Measurements from ENCODE around the gene KCNH2.

Gene KCNH2

GRCh38 chr7:151020231-151020630 lies 42.1 kb upstream of the KCNH2 start:
- TF ChIP-seq CTCF (IDR thresholded peaks at IDR 0.05), result no peak
- Histone ChIP-seq H3K4me3 (no peak overlapping the region), H3K27ac (no peak overlapping the region)
- no peak for DNase-seq (ENCODE audit: low spot score)

- no peak for DNase-seq (ENCODE audit: low spot score)
- H3K4me3 ChIP-seq, result peak overlapping the region; percentile 63
These were observed 41.0 kb upstream of the KCNH2 start for GRCh38 chr7:151019130-151019447.

GRCh38 chr7:151018421-151019129 lies 40.5 kb upstream of the KCNH2 start:
- H3K27ac ChIP-seq, result no peak overlapping the region
- DNase-seq (ENCODE audit: low spot score), result no peak
- H3K4me3 ChIP-seq, result peak overlapping the region; percentile 63
- peak; percentile 2 for TF ChIP-seq CTCF (IDR thresholded peaks at IDR 0.05)

More at GRCh38 chr7:151019130-151019447, 41.0 kb upstream of the KCNH2 start:
- TF ChIP-seq CTCF (IDR thresholded peaks at IDR 0.05), result no peak
- H3K27ac ChIP-seq, result no peak overlapping the region

- Histone ChIP-seq H3K27ac (no peak overlapping the region), H3K4me3 (peak overlapping the region; percentile 63)
- TF ChIP-seq CTCF (IDR thresholded peaks at IDR 0.05), result peak; percentile 92
- DNase-seq (ENCODE audit: low spot score), result no peak
These were observed 39.9 kb upstream of the KCNH2 start for GRCh38 chr7:151017953-151018420.

- no peak for DNase-seq (ENCODE audit: low spot score)
- Histone ChIP-seq H3K27ac (no peak overlapping the region), H3K4me3 (no peak overlapping the region)
- no peak for TF ChIP-seq CTCF (IDR thresholded peaks at IDR 0.05)
These were observed 39.3 kb upstream of the KCNH2 start for GRCh38 chr7:151017370-151017952.

GRCh38 chr7:151016942-151017341 lies 38.8 kb upstream of the KCNH2 start:
- H3K27ac ChIP-seq, result no peak overlapping the region
- no peak for DNase-seq (ENCODE audit: low spot score)

More at GRCh38 chr7:151016942-151017341, 38.8 kb upstream of the KCNH2 start:
- no peak for TF ChIP-seq CTCF (IDR thresholded peaks at IDR 0.05)
- H3K4me3 ChIP-seq, result no peak overlapping the region
